Non-pigmented ciliary epithelial cell (primary cell): Measurements from ENCODE around the gene GRAMD1A.
"Not testable (repeated sequence)": the region's sequence is repeated elsewhere in the genome, so short reads cannot be mapped to it uniquely, and the experiment has no call there.

ENCODE experiments used
- DNase-seq: peaks from one replicate; pipeline ENCODE4 v3.0.0-alpha.2; 2010; ENCODE audit warnings: low read depth

The GRAMD1A gene

DNA sequence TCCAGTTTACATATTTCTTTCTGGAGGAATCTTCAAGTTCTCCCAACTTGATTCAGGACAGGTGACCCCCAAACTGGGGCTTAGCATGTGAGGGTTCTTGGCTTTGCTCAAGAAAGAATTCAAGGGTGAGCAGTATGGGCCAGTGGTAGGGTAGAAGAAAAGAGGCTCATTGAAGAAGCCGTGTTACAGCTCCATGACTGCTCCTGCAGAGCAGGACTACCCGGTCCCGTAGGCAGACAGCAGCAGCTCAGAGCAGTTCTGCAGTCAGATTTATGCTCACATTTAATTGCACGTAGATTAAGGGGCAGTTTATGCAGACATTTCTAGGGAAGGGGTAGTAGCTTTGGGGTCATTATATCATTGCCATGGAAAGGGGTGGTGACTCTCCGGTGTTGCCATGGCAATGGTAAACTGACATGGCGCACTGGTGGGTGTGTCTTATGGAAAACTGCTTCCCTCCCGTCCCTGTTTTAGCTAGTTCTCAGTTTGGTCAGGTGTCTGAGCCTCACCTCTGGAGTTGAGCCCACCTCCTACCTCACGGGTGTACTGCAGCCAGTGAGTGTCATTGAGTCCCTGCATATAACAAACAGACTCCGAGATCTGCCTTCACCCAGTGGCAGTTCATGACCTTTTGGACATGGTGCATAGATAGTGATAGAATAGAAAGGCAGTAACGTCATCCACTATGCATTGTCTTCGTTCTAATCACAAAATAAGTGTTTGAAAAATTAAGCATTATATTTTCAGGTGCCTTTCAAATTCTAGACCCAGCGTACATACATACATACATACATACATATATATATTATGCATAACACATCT lies 20.1 kb upstream of the GRAMD1A start:
- DNase-seq = no peak

DNA sequence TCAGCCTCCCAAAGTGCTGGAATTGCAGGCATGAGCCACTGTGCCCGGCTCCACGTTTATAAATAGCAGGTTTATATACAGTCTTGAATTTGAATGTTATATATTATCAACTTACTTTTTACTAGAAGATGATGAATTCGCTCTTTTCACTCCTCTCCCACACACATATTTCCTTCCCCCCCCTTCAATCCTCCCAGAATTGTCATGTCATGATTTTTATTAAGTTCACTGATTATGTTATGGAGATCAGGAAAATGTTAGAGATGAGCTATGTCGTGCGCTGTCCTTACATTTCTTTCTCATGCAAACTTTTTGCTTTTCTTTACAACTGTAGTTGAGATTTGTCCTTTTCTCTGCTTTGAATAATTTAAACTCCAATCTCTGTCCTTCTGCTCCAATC lies 17.8 kb upstream of the GRAMD1A start:
- no peak for DNase-seq

DNA sequence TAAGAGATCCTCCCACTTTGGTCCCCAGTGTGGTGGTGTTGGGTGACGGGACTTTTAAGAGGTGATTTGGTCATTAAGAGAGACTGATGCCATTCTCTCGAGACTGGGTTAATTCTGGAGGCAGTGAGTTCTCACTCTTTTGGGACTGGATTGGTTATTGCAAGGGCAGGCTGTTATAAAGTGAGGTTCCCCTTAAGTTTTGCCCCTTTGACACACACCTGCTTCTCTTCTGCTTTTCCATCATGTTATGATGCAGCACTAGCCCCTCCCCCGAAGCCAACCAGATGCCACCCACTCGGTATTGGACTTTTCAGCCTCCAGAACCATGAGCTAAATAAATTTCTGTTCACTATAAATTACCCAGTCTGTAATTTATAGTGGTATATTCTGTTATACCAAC lies 16.3 kb upstream of the GRAMD1A start:
- no peak for DNase-seq

DNA sequence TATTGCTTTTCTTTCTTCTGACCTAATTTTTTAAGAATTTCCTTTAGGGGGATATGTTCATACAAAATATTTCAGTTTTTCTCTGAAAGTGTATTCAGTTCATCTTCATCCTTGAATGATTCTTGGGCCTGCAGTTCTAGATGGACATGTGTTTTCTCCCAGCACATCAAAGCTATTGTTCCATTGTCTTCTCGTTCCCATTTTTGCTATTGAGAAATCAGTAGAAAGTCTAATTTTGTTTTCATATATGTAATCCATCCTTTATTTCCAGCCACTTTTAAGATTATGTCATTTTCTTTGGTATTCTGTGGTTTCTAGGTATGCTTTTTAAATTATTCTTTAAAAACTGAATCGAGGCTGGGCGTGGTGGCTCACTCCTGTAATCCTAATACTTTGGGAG lies 15.8 kb upstream of the GRAMD1A start:
- no peak for DNase-seq

DNA sequence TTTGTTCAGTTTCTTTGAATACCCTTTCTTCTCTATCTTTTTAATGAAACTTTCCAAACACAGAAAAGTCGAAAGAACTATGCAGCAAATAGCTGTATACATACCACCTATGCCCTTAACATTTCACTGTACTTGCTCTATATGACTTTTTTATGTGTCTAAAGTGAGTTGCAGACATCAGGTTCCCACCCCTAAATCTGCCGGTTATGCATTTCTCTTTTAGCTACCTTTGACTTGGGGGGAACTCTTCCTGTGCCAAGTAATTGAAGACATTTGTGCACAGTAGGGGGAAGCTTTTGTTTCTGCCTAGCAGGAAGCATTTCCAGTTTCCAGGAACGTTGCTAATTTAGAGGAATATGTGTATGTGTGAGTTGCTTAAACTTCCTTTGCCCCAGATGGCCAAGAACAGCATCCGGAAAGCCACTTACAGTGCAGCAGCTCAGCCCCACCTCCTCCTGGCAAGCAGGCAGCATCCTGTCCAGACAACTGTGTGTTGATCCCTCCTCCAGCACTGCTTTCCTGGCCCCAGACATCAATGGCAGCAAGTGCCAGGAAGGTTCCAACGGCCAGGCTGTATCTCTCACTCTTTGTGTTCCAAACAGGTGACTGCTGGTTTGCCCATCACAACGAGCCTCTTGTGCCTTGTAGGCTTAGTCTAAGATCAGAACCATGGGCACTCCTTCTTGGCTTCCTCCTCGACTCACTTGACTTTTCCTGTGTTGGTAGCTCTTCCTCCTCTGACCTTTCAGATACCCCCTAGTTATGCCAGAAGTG lies 14.7 kb upstream of the GRAMD1A start:
- DNase-seq = no peak

DNA sequence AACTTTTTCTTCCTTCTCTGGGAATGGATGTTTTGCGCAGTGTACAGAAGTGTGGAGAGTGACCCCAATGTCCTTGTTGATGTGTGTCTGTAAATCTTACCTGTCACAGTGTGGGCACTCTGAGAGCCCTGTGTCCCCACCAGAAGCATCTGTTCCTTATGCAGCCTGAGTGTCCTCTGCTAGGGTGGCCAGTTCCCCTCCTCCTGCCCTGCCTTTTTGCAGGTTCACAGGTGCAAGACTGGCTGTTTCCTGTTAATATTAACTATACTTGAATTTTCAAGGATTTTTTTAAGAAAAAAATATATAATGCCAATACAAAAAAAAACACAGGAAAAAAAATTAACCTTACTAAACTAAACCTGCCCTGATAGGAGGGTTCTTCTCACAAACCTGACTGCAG lies 12.0 kb upstream of the GRAMD1A start:
- no peak for DNase-seq

DNA sequence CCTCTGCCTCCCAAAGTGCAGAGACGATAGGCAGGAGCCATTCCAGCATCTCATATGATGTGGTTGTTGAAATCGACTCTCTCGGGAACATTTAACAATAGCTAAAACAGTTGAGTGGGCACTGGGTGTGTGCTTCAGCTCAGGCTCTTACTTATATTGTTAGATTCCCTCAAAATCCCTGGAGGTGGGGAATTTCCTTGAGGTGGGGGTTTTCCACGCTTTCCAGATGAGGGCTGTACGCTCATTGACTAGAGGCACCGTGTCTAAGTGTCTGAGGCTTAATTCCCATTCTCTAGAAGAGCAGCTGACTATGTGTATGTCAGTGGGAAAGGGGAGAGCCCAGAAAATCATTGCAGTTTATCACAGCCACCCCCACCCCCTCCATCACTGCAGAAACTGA lies 10.8 kb upstream of the GRAMD1A start:
- no peak for DNase-seq

DNA sequence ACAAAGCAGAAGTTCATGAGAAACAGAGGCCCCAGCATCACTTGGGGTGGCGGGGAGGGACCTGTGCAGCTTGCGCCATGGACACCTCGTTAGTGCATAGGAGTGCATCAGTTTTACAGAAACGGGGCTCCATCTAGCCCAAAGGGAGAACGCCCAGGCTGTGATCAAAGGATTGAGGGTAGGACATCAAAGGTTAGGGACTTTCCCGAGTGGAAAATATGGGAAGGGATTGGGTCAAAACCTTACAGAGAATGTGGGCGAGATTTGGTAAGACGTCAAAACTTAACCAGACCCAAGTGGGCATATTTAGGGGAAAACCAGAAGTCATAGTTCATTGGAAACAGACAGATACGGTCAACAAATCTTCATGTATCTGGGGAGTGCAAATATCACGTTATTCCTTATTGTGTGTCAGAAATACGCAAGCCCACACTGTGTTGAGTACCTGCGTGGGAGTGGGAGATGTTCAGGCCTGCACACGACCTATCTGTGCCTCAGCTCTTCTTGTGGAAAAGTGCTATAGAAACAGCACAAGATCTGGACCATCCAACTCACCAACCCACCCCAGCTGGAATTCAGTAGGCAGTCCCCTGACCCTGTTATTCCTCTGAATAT lies 9.4 kb upstream of the GRAMD1A start:
- DNase-seq = no peak

DNA sequence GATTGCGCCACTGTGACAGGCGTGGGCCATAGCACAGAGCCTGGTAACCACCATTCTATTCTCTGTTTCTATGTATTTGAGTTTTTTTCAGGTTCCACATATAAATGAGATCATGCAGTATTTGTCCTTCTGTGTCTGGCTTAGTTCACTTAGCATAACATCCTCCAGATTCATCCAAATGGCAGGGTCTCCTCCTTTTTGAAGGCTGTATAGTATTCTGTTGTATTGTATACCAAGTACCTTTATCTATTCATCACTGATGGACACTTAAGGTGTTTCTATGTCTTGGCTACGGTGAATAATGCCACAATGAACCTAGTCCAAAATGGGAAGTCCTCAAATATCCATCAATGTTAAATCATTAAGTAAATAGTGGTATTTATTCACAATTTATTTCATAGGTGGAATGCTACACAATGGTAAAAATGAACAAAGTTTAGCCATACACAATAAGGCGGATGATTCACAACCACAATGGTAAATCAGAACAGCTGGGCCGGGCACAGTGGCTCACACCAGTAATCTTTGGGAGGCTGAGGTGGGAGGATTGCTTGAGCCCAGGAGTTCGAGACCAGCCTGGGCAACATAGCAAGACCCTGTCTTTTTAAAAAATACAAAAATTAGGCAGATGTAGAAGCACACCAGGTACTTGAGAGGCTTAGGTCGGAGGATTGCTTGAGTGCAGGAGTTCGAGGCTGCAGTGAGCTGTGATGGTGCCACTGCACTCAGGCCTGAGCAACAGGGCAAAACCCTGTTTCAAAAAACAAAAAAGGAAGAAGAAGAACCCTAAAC lies 8.4 kb upstream of the GRAMD1A start:
- DNase-seq = no peak

DNA sequence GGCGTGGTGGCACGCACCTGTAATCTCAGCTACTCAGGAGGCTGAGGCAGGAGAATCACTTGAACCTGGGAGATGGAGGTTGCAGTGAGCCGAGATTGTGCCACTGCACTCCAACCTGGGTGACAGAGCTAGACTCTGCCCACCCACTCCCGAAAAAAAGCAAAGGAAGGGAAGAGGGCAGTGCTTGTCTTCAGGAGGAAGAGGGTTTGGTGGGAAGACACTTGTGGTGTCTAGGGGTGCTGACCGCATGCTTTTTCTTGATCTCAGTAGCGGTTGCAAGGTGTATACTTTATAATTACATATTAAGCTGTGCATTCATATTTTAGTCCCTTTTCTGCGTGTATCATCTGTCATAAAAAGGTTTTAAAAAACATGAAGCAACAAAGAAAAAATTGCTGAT lies 7.5 kb upstream of the GRAMD1A start:
- not testable (repeated sequence) for DNase-seq

DNA sequence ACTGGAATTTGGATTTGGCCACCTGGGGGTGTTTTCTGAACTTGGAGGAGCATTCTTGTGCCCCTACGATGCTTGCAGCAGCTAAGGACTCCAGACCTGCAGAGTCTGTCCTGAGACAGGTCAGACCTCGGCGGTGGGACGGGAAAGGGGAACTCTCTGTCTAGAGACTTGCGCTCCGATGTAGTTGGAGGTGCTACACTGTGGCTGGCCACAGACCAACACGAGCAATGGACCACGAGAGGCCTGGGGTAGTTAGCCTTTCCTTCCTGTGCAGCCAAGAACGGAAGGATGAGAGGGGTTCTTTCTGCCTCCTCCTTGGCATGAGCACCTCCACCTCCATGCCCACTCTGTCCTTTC lies 5.9 kb upstream of the GRAMD1A start:
- DNase-seq = no peak

DNA sequence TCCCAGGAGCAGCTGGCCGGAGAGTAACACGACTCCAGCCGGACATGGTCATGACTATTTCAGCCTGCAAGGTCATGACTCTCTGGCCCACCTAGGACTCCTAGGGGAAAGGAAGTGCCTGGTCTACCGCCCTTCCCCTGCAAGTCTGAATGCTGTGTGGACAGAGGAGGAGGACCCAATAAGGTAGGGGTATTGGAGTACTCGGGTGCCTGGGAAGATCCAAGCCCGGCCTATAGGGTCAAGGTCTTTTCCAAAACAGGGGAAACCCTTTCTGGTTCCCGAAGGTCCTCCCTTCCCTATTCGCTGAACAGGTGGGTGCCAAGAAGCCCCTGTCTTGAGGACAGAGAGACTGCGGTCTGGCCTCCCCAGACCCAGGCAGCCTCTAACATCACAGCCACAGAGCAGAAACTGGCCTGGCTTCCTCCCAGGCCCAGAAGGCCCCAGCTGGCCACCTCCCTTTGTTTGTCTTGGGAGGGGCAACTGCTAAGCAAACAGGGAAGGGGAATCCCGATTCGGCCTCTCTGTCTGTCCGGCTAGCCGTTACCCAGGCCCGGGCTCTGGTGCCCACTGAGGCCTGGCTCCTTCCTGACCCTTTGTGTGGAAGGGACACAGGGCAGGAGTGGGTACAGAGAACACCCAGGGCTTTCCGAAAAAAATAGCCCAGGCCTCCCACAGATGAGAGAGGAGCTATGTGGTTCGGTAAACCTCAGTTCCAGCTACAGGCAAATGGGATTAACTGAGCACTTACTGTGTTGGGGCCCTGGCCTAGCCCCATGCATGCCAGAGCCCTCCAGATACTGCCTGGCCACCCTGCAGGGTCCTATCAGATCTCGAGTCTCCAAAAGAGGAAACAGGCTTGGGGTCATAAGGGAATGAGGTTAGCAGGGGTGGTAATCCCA lies 5.2 kb upstream of the GRAMD1A start:
- no peak for DNase-seq

DNA sequence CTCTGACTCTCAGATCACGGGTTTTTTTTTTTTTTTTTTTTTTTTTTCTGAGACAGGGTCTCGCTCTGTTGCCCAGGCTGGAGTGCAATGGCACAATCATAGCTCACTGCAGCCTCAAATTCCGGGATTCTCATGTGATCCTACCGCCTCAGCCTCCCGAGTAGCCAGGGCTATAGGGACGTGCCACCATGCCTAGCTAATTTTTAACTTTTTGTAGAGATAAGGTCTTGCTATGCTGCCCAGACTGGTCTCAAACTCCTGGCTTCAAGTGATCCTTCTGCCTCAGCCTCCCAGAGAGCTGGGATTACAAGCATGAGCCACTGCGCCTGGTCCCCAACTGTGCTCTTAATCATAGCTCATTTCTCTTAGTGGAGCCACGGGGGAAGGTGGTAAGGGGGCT lies 4.6 kb upstream of the GRAMD1A start:
- DNase-seq = no peak

DNA sequence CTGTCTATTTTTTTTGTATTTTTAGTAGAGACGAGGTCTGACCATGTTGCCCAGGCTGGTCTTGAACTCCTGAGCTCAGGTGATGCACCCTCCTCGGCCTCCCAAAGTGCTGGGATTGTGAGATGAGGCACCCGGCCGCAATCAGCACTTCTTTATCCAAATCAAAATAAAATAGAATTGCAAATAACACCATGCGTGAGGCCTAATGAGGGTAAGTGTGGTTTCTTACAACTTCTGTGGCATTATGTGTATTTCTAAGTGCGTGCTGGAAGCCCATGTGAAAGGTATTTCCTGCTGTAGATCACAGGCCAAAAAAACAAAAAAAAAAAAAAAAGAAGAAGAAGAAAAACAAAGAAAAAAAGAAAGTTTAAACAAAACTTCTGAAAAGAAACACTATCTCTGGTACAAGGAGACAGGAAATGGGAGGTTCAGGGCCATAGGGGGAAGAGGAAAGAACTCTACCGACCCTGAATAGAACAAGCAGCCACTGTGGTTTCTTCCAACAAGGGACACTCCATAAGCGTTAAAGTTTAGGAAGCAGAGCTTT lies 3.0 kb upstream of the GRAMD1A start:
- DNase-seq = no peak

DNA sequence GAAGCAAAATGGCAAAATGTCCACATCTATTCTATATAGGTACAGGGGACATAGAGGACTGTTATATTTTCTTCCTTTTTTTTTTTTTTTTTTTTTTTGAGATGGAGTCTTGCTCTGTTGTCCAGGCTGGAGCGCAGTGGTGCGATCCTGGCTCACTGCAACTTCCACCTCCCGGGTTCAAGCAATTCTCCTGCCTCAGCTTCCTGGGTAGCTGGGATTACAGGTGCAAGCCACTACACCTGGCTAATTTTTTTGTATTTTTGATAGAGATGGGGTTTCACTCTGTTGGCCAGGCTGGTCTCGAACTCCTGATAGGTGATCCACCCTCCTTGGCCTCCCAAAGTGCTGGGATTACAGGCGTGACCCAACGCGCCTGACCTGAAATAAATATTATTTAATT lies 1.9 kb upstream of the GRAMD1A start:
- not testable (repeated sequence) for DNase-seq

DNA sequence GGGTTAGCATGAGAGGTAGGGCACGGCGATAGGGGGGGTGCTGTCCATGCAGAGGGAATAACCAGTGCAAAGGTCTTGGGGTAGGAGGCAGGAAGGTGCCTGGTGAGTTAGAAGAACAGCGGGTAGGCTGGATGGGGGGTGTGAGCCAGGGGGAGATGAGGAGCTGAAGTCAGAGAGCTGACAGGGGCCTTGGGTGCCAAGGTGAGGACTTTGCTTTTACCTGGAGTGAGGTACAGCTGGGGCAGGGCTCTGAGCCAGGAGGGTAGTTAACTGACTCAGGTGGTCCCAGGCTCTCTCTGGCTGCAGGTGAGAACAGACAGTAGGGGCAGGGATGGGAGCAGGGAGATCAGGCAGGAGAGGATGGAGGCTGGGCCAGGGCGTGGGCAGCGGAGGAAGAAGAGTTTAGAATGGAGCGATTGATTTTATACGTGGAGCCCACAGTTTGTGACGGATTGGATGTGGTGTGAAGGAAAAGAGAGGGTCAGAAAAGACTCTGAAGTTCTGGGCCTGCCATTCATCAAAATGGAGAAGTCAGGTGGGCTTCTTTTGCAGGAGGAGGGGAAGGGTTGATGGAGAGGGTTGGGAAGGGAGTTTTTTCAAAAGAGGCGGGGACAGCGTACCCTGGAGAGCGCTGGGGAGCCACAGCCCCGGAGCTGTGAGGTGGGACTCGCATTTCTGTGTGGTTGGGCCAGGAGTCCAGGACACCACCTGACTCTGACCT lies 1.2 kb upstream of the GRAMD1A start:
- DNase-seq = no peak

DNA sequence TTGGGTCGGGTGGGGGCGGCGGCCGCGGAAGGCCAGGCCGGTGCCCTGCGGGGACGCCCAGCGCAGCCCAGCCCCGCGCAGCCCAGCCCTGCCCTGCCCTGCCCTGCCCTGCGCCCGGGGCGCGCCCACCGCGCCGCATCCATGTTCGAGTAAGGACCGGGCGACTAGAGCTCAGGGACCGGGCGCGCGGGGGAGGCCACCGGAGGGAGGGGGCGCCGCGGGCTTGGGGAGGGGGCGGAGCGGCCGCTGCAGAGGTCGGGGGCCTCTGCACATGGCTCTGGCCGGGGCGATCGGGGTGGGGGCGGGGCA lies 169 bp downstream of the GRAMD1A start:
- no peak for DNase-seq

DNA sequence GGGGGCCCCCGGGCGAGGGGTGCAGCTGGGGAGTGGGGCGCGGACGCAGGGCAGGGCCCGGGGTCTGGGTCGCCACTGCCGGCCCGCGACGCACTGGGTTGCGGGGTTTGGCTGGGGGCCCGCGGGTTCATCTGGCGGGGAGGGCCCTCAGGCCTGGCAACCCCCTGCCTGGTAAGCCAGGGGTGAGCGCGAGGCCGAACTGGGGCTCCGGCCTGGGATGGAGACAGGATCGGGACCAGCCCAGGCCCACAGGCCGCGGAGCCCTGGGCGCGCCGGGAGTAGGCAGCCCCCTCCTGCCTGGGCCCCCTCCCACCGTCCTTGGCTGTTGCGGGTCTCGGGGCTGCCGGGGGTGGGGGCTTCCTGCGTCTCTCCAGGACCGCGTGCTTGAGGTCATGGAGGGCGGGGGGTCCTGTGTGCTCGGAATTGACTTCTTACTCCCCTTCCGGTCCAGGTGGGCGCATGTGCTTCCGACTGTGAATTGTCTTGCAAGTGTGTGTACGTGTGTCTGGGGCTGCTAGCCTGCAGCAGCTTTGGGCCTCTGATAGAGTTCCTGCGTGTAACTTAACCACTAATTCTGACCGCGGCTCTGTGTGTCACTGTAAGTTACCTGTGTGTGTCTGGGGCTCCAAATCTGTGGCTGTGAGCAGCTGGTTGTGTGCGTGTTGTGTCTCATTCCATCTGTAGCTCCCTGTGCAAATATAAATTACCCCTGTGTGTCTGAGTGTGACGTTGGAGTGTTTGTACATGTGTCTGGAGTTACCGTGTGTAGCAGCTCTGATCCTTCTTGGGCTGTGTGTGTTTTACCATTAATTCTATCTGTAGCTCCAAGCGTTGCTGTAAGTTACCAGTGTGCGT lies 751 bp downstream of the GRAMD1A start:
- DNase-seq = no peak

DNA sequence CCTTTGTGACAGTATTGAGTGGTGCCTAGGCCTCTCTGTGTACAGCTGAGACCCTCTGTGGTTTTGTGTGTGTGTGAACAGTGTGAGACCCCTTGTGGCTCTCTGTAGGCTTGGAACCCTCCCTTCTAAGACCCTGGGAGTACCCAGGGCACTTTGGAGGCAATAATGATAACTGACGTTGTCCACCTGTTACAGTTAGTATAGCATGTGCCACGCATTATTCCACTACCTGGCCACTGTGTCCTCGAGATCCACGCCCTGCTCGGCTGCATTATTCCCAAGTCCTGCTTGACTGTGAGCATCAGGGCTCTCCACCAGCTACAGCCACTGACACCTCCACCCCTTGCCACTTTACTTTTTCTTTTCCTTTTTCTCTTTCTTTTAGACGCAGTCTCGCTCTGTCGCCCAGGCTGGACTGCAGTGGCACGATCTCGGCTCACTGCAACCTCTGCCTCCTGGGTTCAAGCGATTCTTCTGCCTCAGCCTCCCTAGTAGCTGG lies 2.0 kb downstream of the GRAMD1A start:
- no peak for DNase-seq
